HG03469 (cell line): ENCODE results near the gene ZNF773.
"Not testable (repeated sequence)": the region's sequence is repeated elsewhere in the genome, so short reads cannot be mapped to it uniquely, and the experiment has no call there.

ENCODE experiments used
- ATAC-seq: cut with Tn5 transposase; IDR thresholded peaks from one replicate; pipeline ENCODE4 v1.9.1; 2021; ENCODE audit warnings: mild to moderate bottlenecking, moderate library complexity, moderate number of reproducible peaks; ENCODE audit not compliant: unreplicated experiment

The ZNF773 gene

GRCh38 chr19:57499680-57500395, at the start of gene ZNF773:
Gene ZNF773, plus strand, starts transcription at chr19:57499938. Its CDS starts 143 bp downstream, at chr19:57500081.
- peak; percentile 89 for ATAC-seq

DNA sequence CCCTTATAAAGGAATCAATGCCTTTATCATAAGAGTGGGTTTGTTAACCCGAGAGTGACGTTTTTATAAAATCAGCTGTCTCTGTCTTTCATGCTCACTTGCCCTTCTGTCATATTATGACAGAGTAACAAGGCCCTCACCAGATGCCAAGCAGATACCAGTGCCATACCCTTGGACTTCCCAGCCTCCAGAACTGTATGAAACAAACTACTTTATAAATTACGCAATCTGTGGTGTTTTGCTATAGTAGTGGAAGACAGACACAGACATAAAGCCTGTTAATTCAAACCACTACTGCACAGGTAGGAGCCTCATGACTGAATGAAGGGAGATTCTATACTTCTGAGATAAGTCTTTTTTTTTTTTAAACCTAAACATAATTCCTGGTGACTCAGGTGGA, 47.4 kb upstream of the ZNF773 start:
- no peak for ATAC-seq

GRCh38 chr19:57465680-57466381, 33.9 kb upstream of the ZNF773 start:
- no peak for ATAC-seq

DNA sequence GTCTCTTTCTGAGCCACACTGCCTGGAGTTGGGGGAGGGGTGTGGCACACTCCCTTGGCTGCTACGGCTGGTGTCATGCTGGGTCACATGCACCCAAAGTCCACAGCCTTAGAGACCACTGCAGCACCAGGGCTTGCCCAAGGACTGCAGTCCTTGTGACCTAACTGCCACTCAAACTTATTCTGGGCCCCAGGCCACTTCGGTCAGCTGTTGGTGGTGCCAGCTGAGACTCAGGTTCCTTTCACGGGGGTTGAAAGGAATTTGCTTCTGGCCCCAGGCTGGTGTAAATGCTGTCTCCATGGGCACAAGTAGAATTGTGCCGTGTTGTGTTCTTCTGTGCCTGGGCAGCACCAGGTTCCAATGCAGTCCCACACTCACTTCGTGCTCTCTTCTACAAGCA, 33.2 kb upstream of the ZNF773 start:
- ATAC-seq: no peak

DNA sequence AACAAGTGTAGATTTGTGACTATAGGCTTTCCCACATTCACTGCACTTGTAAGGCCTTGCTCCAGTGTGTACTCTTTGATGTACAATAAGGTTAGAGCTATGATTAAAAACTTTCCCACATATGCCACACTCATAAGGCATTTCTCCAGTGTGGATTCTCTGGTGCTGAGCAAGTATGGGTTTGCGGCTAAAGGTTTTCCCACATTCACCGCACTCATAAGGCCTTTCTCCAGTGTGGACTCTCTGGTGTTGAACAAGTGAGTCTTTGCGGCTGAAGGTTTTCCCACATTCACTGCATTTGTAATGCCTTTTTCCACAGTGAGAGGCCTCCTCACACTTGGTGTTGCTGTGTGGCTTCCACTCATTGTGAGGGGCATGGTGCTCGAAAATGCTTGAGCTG, 26.1 kb upstream of the ZNF773 start:
- ATAC-seq: no peak

DNA sequence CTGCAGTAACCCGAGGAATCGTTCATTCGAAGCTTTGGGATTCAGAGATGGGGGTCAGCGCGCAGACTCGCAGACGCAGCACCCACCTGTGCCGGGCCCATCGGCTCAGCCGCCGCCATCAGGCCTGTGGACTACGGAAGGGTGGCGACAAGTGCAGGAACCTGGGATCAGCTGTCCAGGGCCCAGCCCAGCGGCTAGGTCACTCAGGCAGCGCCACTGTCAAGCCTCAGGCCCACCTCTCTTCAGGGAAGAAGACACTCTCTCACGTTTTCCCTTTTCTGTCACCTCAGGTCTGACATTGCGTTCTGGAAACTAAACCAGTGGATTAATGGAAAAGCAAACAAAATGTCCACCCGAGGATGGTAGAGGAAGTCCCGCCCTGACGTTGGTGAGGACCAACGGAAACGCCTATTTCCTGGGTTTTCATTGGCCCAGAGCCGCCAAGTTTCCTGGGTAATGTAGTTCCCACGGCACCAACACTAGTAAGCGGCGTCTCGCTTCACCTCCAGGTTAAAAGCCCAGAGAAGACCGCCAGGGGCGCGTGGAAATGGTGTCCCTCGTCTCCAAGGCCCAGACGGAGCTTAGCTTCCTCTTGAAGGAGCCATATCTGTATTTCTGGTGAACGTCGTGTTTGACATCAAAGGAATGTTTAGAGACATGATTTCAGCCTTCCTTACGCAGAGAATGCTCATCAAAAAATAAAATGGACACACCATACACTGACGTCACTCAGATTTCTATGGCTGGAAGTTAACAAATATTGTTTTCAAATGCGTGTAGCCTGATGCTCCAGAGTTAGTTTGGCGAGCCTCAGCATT, 22.3 kb upstream of the ZNF773 start, which contains the start of gene ZNF772:
ZNF772 (minus strand) TSS at position 376 of the 818 bp plus-strand sequence; CDS start at position 119, 257 bp downstream.
- peak; percentile 87 for ATAC-seq

GRCh38 chr19:57487477-57488298, 12.1 kb upstream of the ZNF773 start, which contains the start of gene ZNF419:
Gene ZNF419, plus strand, starts transcription at chr19:57487750. Its CDS starts 201 bp downstream, at chr19:57487951.
- ATAC-seq: peak; percentile 77

DNA sequence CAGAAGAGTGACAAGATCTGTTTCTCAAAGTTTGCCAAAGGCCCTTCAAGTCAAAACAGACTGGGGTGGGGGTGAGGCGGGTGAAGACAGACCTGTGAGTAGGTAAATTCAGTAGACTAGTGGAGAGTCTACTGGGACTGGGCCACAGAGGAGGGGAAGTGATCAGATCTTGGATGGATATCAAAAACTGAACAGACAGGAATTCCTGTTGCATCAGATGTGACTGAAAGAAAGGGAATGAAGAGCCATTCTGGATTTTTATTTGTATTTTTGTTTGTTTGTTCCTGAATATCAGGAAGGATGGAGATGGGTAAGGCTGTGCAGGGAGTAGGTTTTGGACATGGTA, 11.5 kb upstream of the ZNF773 start:
- ATAC-seq: not testable (repeated sequence)

DNA sequence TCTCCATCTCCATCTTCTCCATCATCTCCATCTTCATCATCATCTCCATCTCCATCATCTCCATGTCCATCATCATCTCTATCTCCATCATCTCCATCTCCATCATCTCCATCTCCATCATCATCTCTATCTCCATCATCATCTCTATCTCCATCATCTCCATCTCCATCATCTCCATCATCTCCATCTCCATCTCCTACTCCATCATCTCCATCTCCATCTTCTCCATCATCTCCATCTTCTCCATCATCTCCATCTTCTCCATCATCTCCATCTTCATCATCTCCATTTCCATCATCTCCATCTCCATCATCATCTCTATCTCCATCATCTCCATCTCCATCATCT, 432 bp upstream of the ZNF773 start:
- ATAC-seq: not testable (repeated sequence)

- ATAC-seq: not testable (repeated sequence)
Measured at GRCh38 chr19:57500400-57500799, 662 bp downstream of the ZNF773 start.

DNA sequence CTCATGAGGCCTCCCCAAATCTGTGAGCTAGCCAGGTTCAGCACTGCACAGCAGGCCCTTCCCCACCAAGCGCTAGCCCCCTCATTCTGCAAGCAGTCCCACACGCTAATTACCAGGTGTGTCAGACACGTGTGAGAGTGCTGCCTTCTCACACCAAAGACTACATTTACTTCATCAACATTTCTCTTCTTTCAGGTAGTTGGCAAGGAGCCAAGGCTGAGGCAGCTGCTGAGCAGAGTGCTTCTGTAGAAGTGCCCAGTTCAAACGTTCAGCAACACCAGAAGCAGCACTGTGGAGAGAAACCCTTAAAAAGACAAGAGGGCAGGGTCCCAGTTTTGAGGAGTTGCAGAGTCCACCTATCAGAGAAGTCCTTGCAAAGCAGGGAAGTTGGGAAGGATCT, 6.4 kb downstream of the ZNF773 start:
- no peak for ATAC-seq

DNA sequence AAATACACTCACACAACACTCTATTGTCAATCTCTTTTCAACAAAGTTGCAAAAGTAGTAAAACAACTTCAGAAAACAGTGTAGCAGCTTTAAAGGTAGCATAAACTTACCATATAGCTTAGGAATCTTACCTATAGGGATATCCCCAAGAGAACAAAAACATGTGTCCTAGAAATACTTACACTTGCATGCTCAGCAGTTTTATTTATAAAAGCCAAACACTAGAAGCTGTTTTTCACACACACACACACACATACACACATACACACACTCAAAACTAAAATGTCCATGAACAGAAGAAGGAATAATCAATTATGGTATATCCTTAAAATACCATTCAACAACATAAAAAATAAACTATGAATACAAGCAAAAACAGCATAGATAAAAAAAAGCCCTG, 11.7 kb downstream of the ZNF773 start:
- no peak for ATAC-seq

DNA sequence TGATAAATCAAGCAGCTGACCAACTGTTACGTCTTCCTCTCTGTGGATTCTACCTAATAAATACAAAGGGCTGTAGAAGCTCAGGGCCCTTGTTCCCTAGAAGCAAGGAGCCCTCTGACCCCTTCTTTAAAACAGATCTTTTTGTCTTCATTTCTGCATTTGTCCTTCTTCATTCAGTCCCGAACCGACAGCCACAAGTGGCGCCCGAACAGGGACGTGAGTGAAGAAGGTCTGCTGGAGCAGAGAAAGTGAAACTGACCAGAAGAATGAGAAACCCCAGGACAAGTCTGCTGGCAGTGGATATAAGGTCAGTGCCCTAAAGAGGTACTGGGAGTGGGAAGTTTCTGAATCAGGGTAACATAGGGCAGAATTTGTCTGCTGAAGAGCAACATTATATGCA, 13.1 kb downstream of the ZNF773 start:
- no peak for ATAC-seq

DNA sequence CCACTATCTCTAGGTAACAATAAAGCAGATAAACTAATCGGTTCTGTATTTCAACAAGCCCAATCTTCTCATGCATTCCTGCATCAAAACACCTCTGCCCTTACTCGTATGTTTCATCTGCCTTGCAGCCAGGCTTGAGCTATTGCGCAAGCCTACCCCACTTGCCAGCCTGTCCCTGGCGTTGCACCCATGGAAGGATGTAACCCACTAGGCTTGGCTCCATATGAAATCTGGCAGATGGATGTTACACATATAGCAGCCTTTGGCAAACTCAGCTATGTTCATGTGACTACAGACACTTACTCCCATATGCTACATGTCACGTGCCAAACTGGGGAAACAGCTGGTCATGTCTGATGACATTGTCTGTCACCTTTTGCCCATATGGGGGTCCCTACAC, 15.5 kb downstream of the ZNF773 start:
- ATAC-seq: no peak

GRCh38 chr19:57518021-57518420, 18.3 kb downstream of the ZNF773 start:
- ATAC-seq: not testable (repeated sequence)

GRCh38 chr19:57527136-57527881, 27.6 kb downstream of the ZNF773 start, which contains the start of gene ZNF549:
Gene ZNF549, plus strand, starts transcription at chr19:57527356. Its CDS starts 218 bp downstream, at chr19:57527574.
- peak; percentile 94 for ATAC-seq

- ATAC-seq: no peak
Measured at GRCh38 chr19:57537953-57538547, 38.3 kb downstream of the ZNF773 start.

DNA sequence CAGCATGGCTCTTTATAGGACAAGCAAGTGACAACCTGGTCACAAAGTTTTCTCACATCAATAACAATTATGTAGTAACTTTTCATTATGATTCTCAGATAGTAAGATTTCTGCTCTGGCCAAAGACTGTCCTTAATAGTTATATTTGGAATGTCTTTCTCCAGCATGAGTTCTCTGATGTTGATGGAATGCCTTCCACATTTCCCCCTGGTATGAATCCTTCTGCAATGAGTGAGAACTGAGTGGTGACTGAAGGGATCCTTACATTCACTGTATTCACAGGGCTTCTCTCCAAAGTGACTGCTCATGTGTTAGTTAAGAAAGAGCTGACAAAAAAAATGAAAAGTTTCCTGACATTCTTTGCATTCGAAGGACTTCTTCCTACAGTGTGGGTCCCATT, 46.8 kb downstream of the ZNF773 start:
- no peak for ATAC-seq

DNA sequence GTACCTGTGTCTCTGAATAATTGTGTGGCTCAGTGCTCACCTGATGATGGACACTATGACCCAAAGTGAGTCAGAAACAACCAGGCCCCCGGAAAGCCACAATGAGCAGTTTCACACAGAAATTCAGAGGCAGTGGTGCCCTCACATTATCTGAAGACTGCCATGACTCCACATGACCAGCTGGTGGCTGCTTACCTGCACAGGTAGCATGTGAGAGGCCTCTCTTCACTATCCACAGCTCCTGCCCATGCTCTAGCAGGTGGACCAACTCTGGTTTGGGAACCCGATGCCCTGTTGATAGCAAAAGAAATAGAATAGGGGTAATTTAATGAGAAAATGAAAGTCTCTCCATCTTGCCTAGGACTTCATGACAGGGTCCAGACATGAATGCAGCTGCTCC, 52.7 kb downstream of the ZNF773 start:
- ATAC-seq: no peak
